Astrocyte (in vitro differentiated cells and primary cell): Measurements from ENCODE around the gene DIP2A.

Experiments
- EZH2 ChIP-seq: IDR thresholded peaks from 2 replicates; pipeline ENCODE4 v1.6.1; 2012; ENCODE audit warnings: mild to moderate bottlenecking, low read length, inconsistent platforms; ENCODE audit not compliant: insufficient read depth
- TF ChIP-seq, protein P1 (sequence below): IDR thresholded peaks from 2 replicates; pipeline ENCODE4 v1.5.1; 2011; ENCODE audit warnings: low read depth, mild to moderate bottlenecking, inconsistent platforms, low read length, moderate library complexity; ENCODE audit not compliant: insufficient read depth

DNA sequence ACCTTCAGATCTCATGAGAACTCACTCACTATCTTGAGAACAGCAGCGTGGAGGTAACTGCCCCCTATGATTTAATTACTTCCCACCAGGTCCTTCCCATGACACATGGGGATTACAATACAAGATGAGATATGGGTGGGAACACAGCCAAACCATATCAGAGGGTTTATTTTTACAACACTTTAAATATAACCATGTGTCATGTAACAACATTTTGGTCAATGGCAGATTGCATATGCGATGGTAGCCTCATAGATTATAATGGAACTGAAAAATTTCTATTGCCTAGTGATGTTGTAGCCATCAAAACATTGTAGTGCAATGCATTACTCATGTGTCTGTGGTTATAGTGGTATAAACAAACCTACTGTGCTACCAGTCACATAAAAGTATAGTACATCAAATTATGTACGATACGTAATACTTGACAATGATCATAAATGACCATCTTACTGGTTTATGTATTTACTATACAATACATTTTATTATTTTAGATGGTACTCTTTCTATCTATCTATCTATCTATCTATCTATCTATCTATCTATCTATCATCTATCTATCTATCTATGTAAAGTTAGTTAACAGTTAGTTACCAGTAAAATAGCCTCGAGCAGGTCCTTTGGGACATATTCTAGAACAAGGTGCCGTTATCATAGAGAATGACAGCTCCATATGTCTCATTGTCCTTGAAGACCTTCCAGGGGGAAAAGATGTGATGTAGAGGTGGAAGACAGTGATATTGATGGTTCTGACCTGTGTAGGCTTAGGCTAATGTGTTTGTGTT is 158.8 kb downstream of the DIP2A start:
- TF ChIP-seq, protein P1, sequence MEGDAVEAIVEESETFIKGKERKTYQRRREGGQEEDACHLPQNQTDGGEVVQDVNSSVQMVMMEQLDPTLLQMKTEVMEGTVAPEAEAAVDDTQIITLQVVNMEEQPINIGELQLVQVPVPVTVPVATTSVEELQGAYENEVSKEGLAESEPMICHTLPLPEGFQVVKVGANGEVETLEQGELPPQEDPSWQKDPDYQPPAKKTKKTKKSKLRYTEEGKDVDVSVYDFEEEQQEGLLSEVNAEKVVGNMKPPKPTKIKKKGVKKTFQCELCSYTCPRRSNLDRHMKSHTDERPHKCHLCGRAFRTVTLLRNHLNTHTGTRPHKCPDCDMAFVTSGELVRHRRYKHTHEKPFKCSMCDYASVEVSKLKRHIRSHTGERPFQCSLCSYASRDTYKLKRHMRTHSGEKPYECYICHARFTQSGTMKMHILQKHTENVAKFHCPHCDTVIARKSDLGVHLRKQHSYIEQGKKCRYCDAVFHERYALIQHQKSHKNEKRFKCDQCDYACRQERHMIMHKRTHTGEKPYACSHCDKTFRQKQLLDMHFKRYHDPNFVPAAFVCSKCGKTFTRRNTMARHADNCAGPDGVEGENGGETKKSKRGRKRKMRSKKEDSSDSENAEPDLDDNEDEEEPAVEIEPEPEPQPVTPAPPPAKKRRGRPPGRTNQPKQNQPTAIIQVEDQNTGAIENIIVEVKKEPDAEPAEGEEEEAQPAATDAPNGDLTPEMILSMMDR: no peak
- no peak for TF ChIP-seq EZH2
